D721Med (cell line): Measurements from ENCODE around the gene BTG2.

Experiments
- DNase-seq: peaks from one replicate; pipeline ENCODE4 v3.0.0; 2011; ENCODE audit warnings: low spot score; ENCODE audit not compliant: insufficient read length
- FAIRE-seq: peaks from 2 replicates; lab custom pipeline; 2011; peaks lifted over from hg19 to GRCh38; lab: Jason Lieb, UNC
- CTCF ChIP-seq: IDR thresholded peaks from 2 replicates; pipeline ENCODE4 v1.5.1; 2012; ENCODE audit warnings: mild to moderate bottlenecking, control low read depth; ENCODE audit not compliant: insufficient read depth; ENCODE audit errors: missing control alignments

The BTG2 gene

GRCh38 chr1:203336097-203336496 is 30.8 kb downstream of the BTG2 start:
- DNase-seq = no peak
- FAIRE-seq = no peak
- TF ChIP-seq CTCF = no peak

GRCh38 chr1:203338335-203339036 is 33.2 kb downstream of the BTG2 start:
- peak; percentile 99 for TF ChIP-seq CTCF
- peak; percentile 73 for DNase-seq
- FAIRE-seq = no peak

GRCh38 chr1:203340112-203340790 is 34.9 kb downstream of the BTG2 start:
- peak; percentile 92 for FAIRE-seq
- peak; percentile 99 for TF ChIP-seq CTCF

GRCh38 chr1:203342192-203342940 is 37.0 kb downstream of the BTG2 start:
- peak; percentile 92 for DNase-seq
- TF ChIP-seq CTCF = peak; percentile 81
- FAIRE-seq = peak; percentile 83

More at GRCh38 chr1:203340112-203340790, 34.9 kb downstream of the BTG2 start:
- DNase-seq = peak; percentile 91

- TF ChIP-seq CTCF = no peak
- DNase-seq (no peak), FAIRE-seq (no peak)
These were observed 38.8 kb downstream of the BTG2 start for GRCh38 chr1:203343956-203344754.

GRCh38 chr1:203346060-203346768 is 40.9 kb downstream of the BTG2 start:
- TF ChIP-seq CTCF = no peak
- no peak for FAIRE-seq

More at GRCh38 chr1:203346060-203346768, 40.9 kb downstream of the BTG2 start:
- DNase-seq = no peak
